Loucy (cell line): ENCODE measurements around the gene FGFR3.
"Not testable (repeated sequence)": the region's sequence is repeated elsewhere in the genome, so short reads cannot be mapped to it uniquely, and the experiment has no call there.

Experiments
- H2AFZ ChIP-seq: fragments of 200-600 bp; sonication (generic); 2 replicates; pipeline ENCODE4 v1.6.0; 2016; ENCODE audit warnings: antibody characterized with exemption, mild to moderate bottlenecking, low read length, moderate library complexity
- H3F3A ChIP-seq: fragments of 200-600 bp; 2 replicates; pipeline ENCODE4 v1.6.0; 2016; ENCODE audit warnings: antibody characterized with exemption, low read depth, mild to moderate bottlenecking
- H3K27me3 ChIP-seq: fragments of 200-600 bp; sonication (generic); 2 replicates; pipeline ENCODE4 v1.6.1; 2014; ENCODE audit warnings: low read length, mild to moderate bottlenecking; ENCODE audit not compliant: insufficient read depth, poor library complexity, severe bottlenecking
- H3K36me3 ChIP-seq: fragments of 200-600 bp; sonication (generic); 2 replicates; pipeline ENCODE4 v1.6.1; 2016; ENCODE audit warnings: low read length; ENCODE audit not compliant: insufficient read depth
- H3K4me1 ChIP-seq: fragments of 200-600 bp; sonication (generic); 2 replicates; pipeline ENCODE4 v1.5.1; 2014; ENCODE audit warnings: low read length, mild to moderate bottlenecking; ENCODE audit not compliant: insufficient read depth, poor library complexity, severe bottlenecking
- H3K4me2 ChIP-seq: fragments of 200-600 bp; sonication (generic); 2 replicates; pipeline ENCODE4 v1.6.0; 2014; ENCODE audit warnings: antibody characterized with exemption, low read length, low read depth, mild to moderate bottlenecking; ENCODE audit not compliant: poor library complexity, severe bottlenecking
- H3K4me3 ChIP-seq: fragments of 200-600 bp; sonication (generic); 2 replicates; pipeline ENCODE4 v1.5.1; 2014; ENCODE audit warnings: low read length, mild to moderate bottlenecking, mixed read lengths; ENCODE audit not compliant: poor library complexity, severe bottlenecking
- H3K79me2 ChIP-seq: fragments of 200-600 bp; sonication (generic); 2 replicates; pipeline ENCODE4 v1.6.1; 2014; ENCODE audit warnings: low read length; ENCODE audit not compliant: insufficient read depth
- H3K9ac ChIP-seq: fragments of 200-600 bp; sonication (generic); 2 replicates; pipeline ENCODE4 v1.6.0; 2014; ENCODE audit warnings: mild to moderate bottlenecking, low read depth, low read length, moderate library complexity; ENCODE audit not compliant: poor library complexity, severe bottlenecking
- H3K9me2 ChIP-seq: fragments of 200-600 bp; sonication (generic); replicated peaks from 2 replicates; pipeline ENCODE4 v1.6.1; 2016; ENCODE audit warnings: low read depth, low read length, mixed read lengths
- H3K9me3 ChIP-seq: fragments of 200-600 bp; sonication (generic); 2 replicates; pipeline ENCODE4 v1.6.1; 2014; ENCODE audit warnings: mild to moderate bottlenecking, antibody characterized with exemption, low read length, low read depth; ENCODE audit not compliant: insufficient read depth
- H4K20me1 ChIP-seq: fragments of 200-600 bp; sonication (generic); 2 replicates; pipeline ENCODE4 v1.6.0; 2014; ENCODE audit warnings: antibody characterized with exemption, low read length, mild to moderate bottlenecking; ENCODE audit not compliant: insufficient read depth, poor library complexity, severe bottlenecking
- CTCF ChIP-seq: fragments of 200-600 bp; sonication (generic); conservative IDR thresholded peaks from 2 replicates; pipeline ENCODE4 v1.5.1; 2014; ENCODE audit warnings: mild to moderate bottlenecking, antibody characterized with exemption, low read length
- EZH2phosphoT487 ChIP-seq: fragments of 200-600 bp; IDR thresholded peaks from 2 replicates; pipeline ENCODE4 v1.6.1; 2018; ENCODE audit warnings: antibody characterized with exemption, mild to moderate bottlenecking, moderate library complexity, borderline replicate concordance

Gene FGFR3

GRCh38 chr4:1834047-1834775, 41.1 kb downstream of the FGFR3 start:
- no peaks in the 10 kb centered on the region for H3K9me3 ChIP-seq
- H3K4me2 ChIP-seq: no peak overlapping the region
- no peaks in the 10 kb centered on the region for H3K79me2 ChIP-seq
- TF ChIP-seq CTCF (no peak), EZH2phosphoT487 (no peak)
- H3K9me2 ChIP-seq: no peaks in the 10 kb centered on the region
- no peak overlapping the region for H2AFZ ChIP-seq
- peaks cover 65% of the 10 kb centered on the region; the same call in 1 of the 2 replicates for H3K36me3 ChIP-seq
- H3F3A ChIP-seq: no peaks in the 10 kb centered on the region
- no peaks in the 10 kb centered on the region for H3K27me3 ChIP-seq
- H3K9ac ChIP-seq: no peak overlapping the region
- H4K20me1 ChIP-seq: no peaks in the 10 kb centered on the region
- H3K4me3 ChIP-seq: no peak overlapping the region
- no peaks in the 10 kb centered on the region for H3K4me1 ChIP-seq

GRCh38 chr4:1835836-1836235, 42.7 kb downstream of the FGFR3 start:
- H3K36me3 ChIP-seq: peaks cover 76% of the 10 kb centered on the region; the same call in 1 of the 2 replicates
- H3K4me2 ChIP-seq: not testable (repeated sequence)

GRCh38 chr4:1836650-1837049, 43.6 kb downstream of the FGFR3 start:
- H3K36me3 ChIP-seq: peaks cover 71% of the 10 kb centered on the region; the same call in 1 of the 2 replicates
- no peaks in the 10 kb centered on the region for H3K79me2 ChIP-seq

More at GRCh38 chr4:1835836-1836235, 42.7 kb downstream of the FGFR3 start:
- H3K9me3 ChIP-seq, H4K20me1 ChIP-seq, H3F3A ChIP-seq, H3K4me1 ChIP-seq, H2AFZ ChIP-seq, H3K9ac ChIP-seq, H3K4me3 ChIP-seq, H3K27me3 ChIP-seq, H3K9me2 ChIP-seq, H3K79me2 ChIP-seq: not testable (repeated sequence)

More at GRCh38 chr4:1836650-1837049, 43.6 kb downstream of the FGFR3 start:
- H3K9ac ChIP-seq: no peak overlapping the region
- no peak overlapping the region for H3K4me3 ChIP-seq
- H3F3A ChIP-seq: no peaks in the 10 kb centered on the region
- H3K27me3 ChIP-seq: no peaks in the 10 kb centered on the region
- TF ChIP-seq CTCF (no peak), EZH2phosphoT487 (no peak)
- no peaks in the 10 kb centered on the region for H3K4me1 ChIP-seq
- no peaks in the 10 kb centered on the region for H4K20me1 ChIP-seq
- no peaks in the 10 kb centered on the region for H3K9me3 ChIP-seq
- H2AFZ ChIP-seq: no peak overlapping the region
- no peak overlapping the region for H3K4me2 ChIP-seq
- H3K9me2 ChIP-seq: no peaks in the 10 kb centered on the region
